ENCODE data around the gene ARSB. TPM values are rescaled to one million over a fixed set of nuclear protein-coding genes. Genes with fewer than 3 reads are reported as not detected.

ARSB gene
- total RNA-seq, 2 experiments from 2014 or later, result 4.4 to 5.2 TPM

DNA sequence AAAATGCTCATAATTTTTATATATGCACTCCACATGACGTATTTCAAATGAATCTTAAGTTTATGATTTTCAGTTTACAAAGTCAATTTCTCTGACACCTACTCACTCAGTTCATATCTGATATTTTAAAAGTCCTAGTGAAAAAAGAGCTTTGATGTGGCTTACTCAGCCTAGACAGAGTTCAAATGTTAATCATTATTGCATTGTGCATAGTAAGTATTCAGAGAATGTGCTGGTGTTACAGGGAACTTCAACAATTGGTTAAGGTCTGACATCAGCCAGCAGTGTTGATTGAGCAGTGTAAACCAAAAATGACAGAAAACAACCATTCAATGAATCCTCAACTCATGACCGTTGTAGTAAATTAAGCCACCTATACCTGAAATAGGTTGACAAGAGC, 189.4 kb downstream of the ARSB start:
- no peaks in the 10 kb centered on the region for H3K4me1 ChIP-seq (ENCODE audit: insufficient read depth, low read length)
- Mint-ChIP-seq H3K9me3 (peaks cover 3% of the 10 kb centered on the region), H3K4me3 (no peak overlapping the region), H3K36me3 (ENCODE audit: low read depth) (peaks cover 3% of the 10 kb centered on the region), H3K4me1 (ENCODE audit: low read depth) (no peaks in the 10 kb centered on the region), H3K27me3 (no peaks in the 10 kb centered on the region), H3K27ac (no peak overlapping the region)
- ATAC-seq (ENCODE audit: poor library complexity) (no peak), DNase-seq (no peak)
- ChIA-PET POLR2A (no interaction called here), CTCF (no interaction called here)
- intact Hi-C loops (cut with DNase I, micrococcal nuclease), result no loop called here
- H3K9me3 ChIP-seq (ENCODE audit: control insufficient read depth in 1 of 2, insufficient read depth in 1 of 2, low read length in 2 of 2), result no peaks in the 10 kb centered on the region
- no peak overlapping the region for H3K4me3 ChIP-seq (ENCODE audit: low read length)
- H3K27me3 ChIP-seq (ENCODE audit: control insufficient read depth in 1 of 2, insufficient read depth in 2 of 2, low read length in 2 of 2), result no peaks in the 10 kb centered on the region
- H3K36me3 ChIP-seq (ENCODE audit: insufficient read depth, low read length), result no peaks in the 10 kb centered on the region
- TF ChIP-seq, protein P1, sequence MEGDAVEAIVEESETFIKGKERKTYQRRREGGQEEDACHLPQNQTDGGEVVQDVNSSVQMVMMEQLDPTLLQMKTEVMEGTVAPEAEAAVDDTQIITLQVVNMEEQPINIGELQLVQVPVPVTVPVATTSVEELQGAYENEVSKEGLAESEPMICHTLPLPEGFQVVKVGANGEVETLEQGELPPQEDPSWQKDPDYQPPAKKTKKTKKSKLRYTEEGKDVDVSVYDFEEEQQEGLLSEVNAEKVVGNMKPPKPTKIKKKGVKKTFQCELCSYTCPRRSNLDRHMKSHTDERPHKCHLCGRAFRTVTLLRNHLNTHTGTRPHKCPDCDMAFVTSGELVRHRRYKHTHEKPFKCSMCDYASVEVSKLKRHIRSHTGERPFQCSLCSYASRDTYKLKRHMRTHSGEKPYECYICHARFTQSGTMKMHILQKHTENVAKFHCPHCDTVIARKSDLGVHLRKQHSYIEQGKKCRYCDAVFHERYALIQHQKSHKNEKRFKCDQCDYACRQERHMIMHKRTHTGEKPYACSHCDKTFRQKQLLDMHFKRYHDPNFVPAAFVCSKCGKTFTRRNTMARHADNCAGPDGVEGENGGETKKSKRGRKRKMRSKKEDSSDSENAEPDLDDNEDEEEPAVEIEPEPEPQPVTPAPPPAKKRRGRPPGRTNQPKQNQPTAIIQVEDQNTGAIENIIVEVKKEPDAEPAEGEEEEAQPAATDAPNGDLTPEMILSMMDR (IDR thresholded peaks at IDR 0.05), result no peak
- no peak overlapping the region for H3K27ac ChIP-seq (ENCODE audit: low read depth in 1 of 2, low read length in 2 of 2)

DNA sequence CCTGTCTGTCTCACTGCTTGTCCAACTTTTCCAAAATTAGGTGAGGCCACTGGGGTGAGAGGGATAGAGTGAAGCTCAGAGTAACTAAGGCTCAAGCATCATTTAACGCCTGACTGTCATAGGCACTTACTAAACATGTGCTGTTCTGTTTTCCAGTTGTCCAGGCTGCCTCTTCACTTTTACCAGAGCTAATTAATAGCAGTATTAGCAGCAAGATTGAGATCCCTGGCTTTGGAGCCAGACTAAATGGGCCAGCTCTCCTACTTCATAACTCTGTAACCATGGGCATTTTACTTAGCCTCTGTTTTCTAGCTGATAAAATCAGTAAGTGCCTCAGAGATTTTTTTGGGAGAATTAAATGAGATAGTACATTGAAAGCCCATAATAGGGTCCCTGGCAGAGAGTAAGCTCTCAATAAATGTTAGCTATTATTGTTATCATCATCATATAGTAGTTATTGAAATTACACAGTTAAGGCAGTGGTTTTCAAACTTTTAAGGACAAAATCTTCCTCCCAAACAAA, 190.4 kb downstream of the ARSB start:
- Histone ChIP-seq H3K27me3 (ENCODE audit: control insufficient read depth in 1 of 2, insufficient read depth in 2 of 2, low read length in 2 of 2) (no peaks in the 10 kb centered on the region), H3K9me3 (ENCODE audit: control insufficient read depth in 1 of 2, insufficient read depth in 1 of 2, low read length in 2 of 2) (no peaks in the 10 kb centered on the region), H3K27ac (ENCODE audit: low read depth in 1 of 2, low read length in 2 of 2) (no peak overlapping the region), H3K4me3 (ENCODE audit: low read length) (no peak overlapping the region), H3K36me3 (ENCODE audit: insufficient read depth, low read length) (no peaks in the 10 kb centered on the region), H3K4me1 (ENCODE audit: insufficient read depth, low read length) (no peaks in the 10 kb centered on the region)
- DNase-seq (no peak), ATAC-seq (ENCODE audit: poor library complexity) (no peak)
- Mint-ChIP-seq H3K27ac (no peak overlapping the region), H3K4me1 (ENCODE audit: low read depth) (no peaks in the 10 kb centered on the region), H3K27me3 (no peaks in the 10 kb centered on the region), H3K9me3 (no peaks in the 10 kb centered on the region), H3K36me3 (ENCODE audit: low read depth) (no peaks in the 10 kb centered on the region), H3K4me3 (no peak overlapping the region)
- ChIA-PET CTCF (no interaction called here), POLR2A (no interaction called here)
- intact Hi-C loops (cut with DNase I, micrococcal nuclease), result no loop called here
- TF ChIP-seq, protein P1 (IDR thresholded peaks at IDR 0.05), result no peak

DNA sequence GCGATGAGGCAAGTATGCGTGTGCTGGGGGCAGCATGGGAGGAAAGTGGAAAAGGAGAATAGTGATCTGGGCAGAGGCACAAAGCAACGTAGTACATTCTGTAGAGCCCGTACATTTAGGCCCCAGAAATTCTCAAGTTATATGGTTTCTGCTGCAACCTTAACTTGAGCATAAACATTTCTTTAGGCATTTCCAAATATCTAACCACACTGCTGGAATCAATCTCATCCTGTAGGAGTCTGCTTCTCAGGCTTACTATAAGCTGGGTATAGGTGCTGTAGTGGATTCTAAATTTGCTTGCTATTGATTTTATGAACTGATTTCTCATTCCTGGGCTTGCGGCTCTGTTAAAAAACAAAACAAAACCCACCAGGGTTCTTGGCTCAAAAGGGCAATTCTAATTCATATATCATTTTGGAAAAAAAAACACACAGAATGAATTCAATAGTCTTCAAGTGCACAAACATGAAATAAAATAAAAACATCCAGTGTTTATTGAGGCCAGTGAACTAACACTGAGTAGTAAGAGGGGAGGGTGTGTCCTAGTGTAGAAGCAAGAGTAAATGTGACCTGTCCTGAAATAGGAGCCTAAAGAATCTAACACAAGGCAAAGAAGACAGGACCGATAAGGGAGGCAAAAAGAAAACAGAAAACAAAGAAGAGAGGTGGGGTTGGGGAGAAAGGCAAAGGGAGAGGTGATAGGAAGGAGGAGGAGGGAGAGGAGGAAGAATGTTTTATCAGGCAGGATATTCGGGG, 191.0 kb downstream of the ARSB start:
- TF ChIP-seq, protein P1 (IDR thresholded peaks at IDR 0.05), result no peak
- no peaks in the 10 kb centered on the region for H3K27me3 ChIP-seq (ENCODE audit: control insufficient read depth in 1 of 2, insufficient read depth in 2 of 2, low read length in 2 of 2)
- Mint-ChIP-seq H3K36me3 (ENCODE audit: low read depth) (no peaks in the 10 kb centered on the region), H3K4me1 (ENCODE audit: low read depth) (no peaks in the 10 kb centered on the region), H3K9me3 (no peaks in the 10 kb centered on the region), H3K27me3 (no peaks in the 10 kb centered on the region), H3K27ac (no peak overlapping the region), H3K4me3 (no peak overlapping the region)
- intact Hi-C loops (cut with DNase I, micrococcal nuclease), result no loop called here
- POLR2A ChIA-PET, result no interaction called here
- DNase-seq, result no peak
- H3K9me3 ChIP-seq (ENCODE audit: control insufficient read depth in 1 of 2, insufficient read depth in 1 of 2, low read length in 2 of 2), result no peaks in the 10 kb centered on the region
- CTCF ChIA-PET, result no interaction called here
- H3K4me1 ChIP-seq (ENCODE audit: insufficient read depth, low read length), result no peaks in the 10 kb centered on the region
- no peak for ATAC-seq (ENCODE audit: poor library complexity)
- no peak overlapping the region for H3K4me3 ChIP-seq (ENCODE audit: low read length)
- H3K36me3 ChIP-seq (ENCODE audit: insufficient read depth, low read length), result no peaks in the 10 kb centered on the region
- H3K27ac ChIP-seq (ENCODE audit: low read depth in 1 of 2, low read length in 2 of 2), result no peak overlapping the region

All from CD4-positive, alpha-beta T cell (primary cell).